Kidney (tissue), 14 donors: ENCODE data around the gene NDUFAF2. TPM values are rescaled to one million over a fixed set of nuclear protein-coding genes. Genes with fewer than 3 reads are reported as not detected.

ENCODE experiments used
- DNase-seq, 5 donors: peaks; one replicate each; pipeline ENCODE4 v3.0.0-alpha.2; 2013 to 2020
- FAIRE-seq: peaks from 2 replicates; lab custom pipeline; 2012; peaks lifted over from hg19 to GRCh38; lab: Jason Lieb, UNC
- H3K27ac ChIP-seq, 2 donors: one replicate each; pipeline ENCODE4 v1.7.0; 2013; ENCODE audit warnings: low read depth in 2 of 2, low read length in 2 of 2, inconsistent platforms in 1 of 2
- H3K27me3 ChIP-seq: one replicate; pipeline ENCODE4 v1.7.1; 2013; ENCODE audit warnings: low read length, inconsistent platforms; ENCODE audit not compliant: control insufficient read depth, insufficient read depth
- H3K36me3 ChIP-seq, 3 donors: one replicate each; pipeline versions ENCODE4 v1.7.0 to v1.7.1; 2013; ENCODE audit warnings: low read length in 3 of 3, control low read depth in 1 of 3, inconsistent platforms in 1 of 3; ENCODE audit not compliant: insufficient read depth in 3 of 3, control insufficient read depth in 2 of 3
- H3K4me1 ChIP-seq, 3 donors: one replicate each; pipeline versions ENCODE4 v1.7.0 to v1.7.1; 2013; ENCODE audit warnings: low read length in 3 of 3, inconsistent platforms in 1 of 3, low read depth in 1 of 3; ENCODE audit not compliant: control insufficient read depth in 2 of 3, insufficient read depth in 2 of 3
- H3K4me3 ChIP-seq, 3 donors: one replicate each; pipeline versions ENCODE4 v1.7.0 to v1.8.1; 2013; ENCODE audit warnings: low read length in 3 of 3, control low read depth in 1 of 3, inconsistent platforms in 1 of 3
- H3K9ac ChIP-seq, 3 donors: one replicate each; pipeline versions ENCODE4 v1.7.0 to v1.7.1; 2013; ENCODE audit warnings: low read length in 3 of 3, control low read depth in 1 of 3, inconsistent platforms in 1 of 3
- H3K9me3 ChIP-seq, 3 donors: one replicate each; pipeline versions ENCODE4 v1.7.0 to v1.7.1; 2013; ENCODE audit warnings: low read length in 3 of 3, control low read depth in 1 of 3, inconsistent platforms in 1 of 3; ENCODE audit not compliant: control insufficient read depth in 2 of 3, insufficient read depth in 1 of 3
- intact Hi-C: fragments of 100-400 bp; cut with DNase I; formaldehyde crosslinking; loops from one replicate; pipeline ENCODE4 v1.11.1; 2022
- polyA plus RNA-seq: library from polyadenylated mRNA; stranded (reverse); fragments of 350-450 nt; fragmentation: Illumina TruSeq; extraction: RNeasy Lipid Tissue Mini Kit (QIAGEN cat#74804); gene quantifications from one replicate; pipeline ENCODE4 v1.2.3, GENCODE V29; 2014; ENCODE audit warnings: low read depth, low replicate concordance; ENCODE audit not compliant: insufficient read depth
- total RNA-seq: library from RNA; stranded (reverse); fragmentation: NEBNext Ultra II Directional; extraction: Animal tissue kit (Norgen Biotek cat#: 25700); gene quantifications from one replicate; pipeline ENCODE4 v1.2.1, GENCODE V29; 2021
- TF ChIP-seq, protein P1 (sequence below): IDR thresholded peaks from 3 replicates; pipeline ENCODE4 v1.5.1; 2012; ENCODE audit warnings: mild to moderate bottlenecking, moderate library complexity, borderline replicate concordance; ENCODE audit not compliant: insufficient read depth; ENCODE audit errors: extremely low read depth
- donor health status: control.
- donor health status: control.
- donor health status: control.
- donor health status: control.
- donor health status: control.
- donor health status: DM: yes; HTN: yes; CAD: no.
- donor health status: Normal renal cell carcinoma (clear cell type).

Gene NDUFAF2
- total and polyA plus RNA-seq, 2 donors from 2014 or later, result 23.7 to 47.5 TPM

GRCh38 chr5:61130289-61130688 lies 185.3 kb downstream of the NDUFAF2 start:
- intact Hi-C loops, result no loop called here

GRCh38 chr5:61132559-61132958 lies 187.6 kb downstream of the NDUFAF2 start:
- Histone ChIP-seq H3K9me3 (no peaks in the 10 kb centered on the region), H3K36me3 (no peaks in the 10 kb centered on the region), H3K9ac (no peak overlapping the region), H3K27ac (no peak overlapping the region), H3K4me1 (no peaks in the 10 kb centered on the region), H3K27me3 (no peaks in the 10 kb centered on the region), H3K4me3 (no peak overlapping the region)
- intact Hi-C loops, result no loop called here
- TF ChIP-seq, protein P1, sequence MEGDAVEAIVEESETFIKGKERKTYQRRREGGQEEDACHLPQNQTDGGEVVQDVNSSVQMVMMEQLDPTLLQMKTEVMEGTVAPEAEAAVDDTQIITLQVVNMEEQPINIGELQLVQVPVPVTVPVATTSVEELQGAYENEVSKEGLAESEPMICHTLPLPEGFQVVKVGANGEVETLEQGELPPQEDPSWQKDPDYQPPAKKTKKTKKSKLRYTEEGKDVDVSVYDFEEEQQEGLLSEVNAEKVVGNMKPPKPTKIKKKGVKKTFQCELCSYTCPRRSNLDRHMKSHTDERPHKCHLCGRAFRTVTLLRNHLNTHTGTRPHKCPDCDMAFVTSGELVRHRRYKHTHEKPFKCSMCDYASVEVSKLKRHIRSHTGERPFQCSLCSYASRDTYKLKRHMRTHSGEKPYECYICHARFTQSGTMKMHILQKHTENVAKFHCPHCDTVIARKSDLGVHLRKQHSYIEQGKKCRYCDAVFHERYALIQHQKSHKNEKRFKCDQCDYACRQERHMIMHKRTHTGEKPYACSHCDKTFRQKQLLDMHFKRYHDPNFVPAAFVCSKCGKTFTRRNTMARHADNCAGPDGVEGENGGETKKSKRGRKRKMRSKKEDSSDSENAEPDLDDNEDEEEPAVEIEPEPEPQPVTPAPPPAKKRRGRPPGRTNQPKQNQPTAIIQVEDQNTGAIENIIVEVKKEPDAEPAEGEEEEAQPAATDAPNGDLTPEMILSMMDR, result no peak
- FAIRE-seq (no peak), DNase-seq (no peak)

More at GRCh38 chr5:61130289-61130688, 185.3 kb downstream of the NDUFAF2 start:
- no peak overlapping the region for H3K27ac ChIP-seq
- H3K36me3 ChIP-seq, result no peaks in the 10 kb centered on the region
- no peaks in the 10 kb centered on the region for H3K27me3 ChIP-seq
- DNase-seq (no peak), FAIRE-seq (no peak)
- H3K9ac ChIP-seq, result no peak overlapping the region
- no peaks in the 10 kb centered on the region for H3K4me1 ChIP-seq
- no peak overlapping the region for H3K4me3 ChIP-seq
- no peaks in the 10 kb centered on the region for H3K9me3 ChIP-seq
- TF ChIP-seq, protein P1, result no peak

DNA sequence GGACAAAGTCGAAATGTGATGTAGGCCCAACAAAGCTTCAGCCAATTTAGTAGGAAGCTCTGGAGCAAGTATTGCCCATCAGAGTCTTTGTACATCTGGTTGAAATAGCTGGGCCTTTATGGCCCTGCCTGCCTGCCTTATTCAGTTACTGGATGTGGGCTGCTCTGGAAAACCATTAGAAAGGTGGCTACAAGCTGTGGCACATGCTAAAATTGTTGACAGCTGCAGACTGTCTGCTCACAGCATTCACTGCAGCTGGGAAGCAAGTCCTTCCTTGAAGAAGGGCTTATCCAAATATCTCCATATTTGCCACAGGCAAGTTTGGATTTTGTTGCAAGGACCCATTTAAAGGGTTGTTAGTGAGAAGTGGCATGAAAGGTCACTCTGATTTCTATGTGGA lies 192.8 kb downstream of the NDUFAF2 start:
- TF ChIP-seq, protein P1, result no peak
- no peak for DNase-seq

More for the DNA sequence above, 192.8 kb downstream of the NDUFAF2 start:
- Histone ChIP-seq H3K9ac (no peak overlapping the region), H3K27ac (no peak overlapping the region), H3K4me1 (no peaks in the 10 kb centered on the region), H3K9me3 (no peaks in the 10 kb centered on the region), H3K27me3 (no peaks in the 10 kb centered on the region), H3K36me3 (no peaks in the 10 kb centered on the region), H3K4me3 (no peak overlapping the region)
- intact Hi-C loops, result no loop called here
- no peak for FAIRE-seq
